ENCODE measurements around the gene CD69.

CD69 gene

DNA sequence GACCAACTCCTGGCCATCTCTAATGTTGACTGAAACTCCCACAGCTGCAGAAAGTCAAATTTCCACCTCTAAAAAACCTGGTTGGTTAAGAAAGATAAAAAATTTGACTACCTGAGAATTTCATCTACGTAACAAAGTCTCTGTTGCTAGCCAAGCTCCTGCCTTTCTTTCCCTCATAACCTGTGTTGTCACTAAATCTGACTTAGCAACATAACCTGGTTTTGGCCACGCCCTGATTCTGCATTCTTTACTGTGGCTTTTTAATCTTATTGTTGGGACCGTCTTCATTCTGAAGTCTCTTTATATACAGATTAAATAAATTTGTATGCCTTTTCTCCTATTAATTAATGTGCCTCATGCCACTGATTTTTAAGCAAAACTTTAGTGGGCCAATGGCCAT lies 16.1 kb upstream of the CD69 start:
- Histone ChIP-seq H3K9me3 (ENCODE audit: control insufficient read depth, low read depth, low read length) (no peaks in the 10 kb centered on the region), H3K4me1 (ENCODE audit: control insufficient read depth, low read depth, low read length) (peaks cover 9% of the 10 kb centered on the region), H3K4me3 (ENCODE audit: low read length) (no peak overlapping the region), H3K36me3 (ENCODE audit: control insufficient read depth, low read depth, low read length) (no peaks in the 10 kb centered on the region), H3K27ac (ENCODE audit: low read length) (no peak overlapping the region), H3K27me3 (ENCODE audit: control insufficient read depth, insufficient read depth, low read length) (no peaks in the 10 kb centered on the region), H3K9ac (ENCODE audit: low read length) (no peak overlapping the region)

DNA sequence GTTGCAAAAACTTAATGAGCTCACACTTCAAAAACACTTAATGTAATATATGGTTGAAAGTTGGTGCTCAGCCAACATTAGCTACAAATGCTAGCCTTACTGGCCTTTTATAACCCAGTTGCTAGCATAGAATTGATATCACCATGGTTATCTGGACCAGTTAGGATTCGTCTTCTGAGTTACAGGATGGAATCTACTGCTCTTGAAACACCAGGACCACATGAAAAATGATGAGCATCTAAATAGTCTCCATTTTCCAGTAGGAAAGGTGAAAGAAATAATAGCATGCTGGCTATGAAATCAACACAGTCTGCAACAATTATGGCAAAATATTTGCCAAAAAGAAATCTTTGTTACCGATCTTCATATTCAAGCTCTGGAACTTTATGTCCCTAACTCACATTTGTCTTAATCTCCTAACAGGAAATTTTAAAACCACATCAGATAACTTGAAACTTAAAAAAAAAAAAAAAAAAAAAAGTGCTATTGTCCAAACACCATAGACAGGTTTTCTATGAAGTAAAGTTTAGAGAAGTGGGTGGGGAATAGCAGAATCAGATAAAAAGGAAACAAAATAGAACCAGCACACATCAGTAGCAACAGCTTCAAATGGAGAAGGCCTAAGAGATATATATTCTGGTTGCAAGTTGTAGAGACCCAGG lies 12.6 kb upstream of the CD69 start:
- Histone ChIP-seq H3K4me1 (ENCODE audit: control insufficient read depth, low read depth, low read length) (peaks cover 9% of the 10 kb centered on the region), H3K36me3 (ENCODE audit: control insufficient read depth, low read depth, low read length) (no peaks in the 10 kb centered on the region), H3K27ac (ENCODE audit: low read length) (no peak overlapping the region), H3K27me3 (ENCODE audit: control insufficient read depth, insufficient read depth, low read length) (no peaks in the 10 kb centered on the region), H3K4me3 (ENCODE audit: low read length) (no peak overlapping the region), H3K9ac (ENCODE audit: low read length) (no peak overlapping the region), H3K9me3 (ENCODE audit: control insufficient read depth, low read depth, low read length) (no peaks in the 10 kb centered on the region)

DNA sequence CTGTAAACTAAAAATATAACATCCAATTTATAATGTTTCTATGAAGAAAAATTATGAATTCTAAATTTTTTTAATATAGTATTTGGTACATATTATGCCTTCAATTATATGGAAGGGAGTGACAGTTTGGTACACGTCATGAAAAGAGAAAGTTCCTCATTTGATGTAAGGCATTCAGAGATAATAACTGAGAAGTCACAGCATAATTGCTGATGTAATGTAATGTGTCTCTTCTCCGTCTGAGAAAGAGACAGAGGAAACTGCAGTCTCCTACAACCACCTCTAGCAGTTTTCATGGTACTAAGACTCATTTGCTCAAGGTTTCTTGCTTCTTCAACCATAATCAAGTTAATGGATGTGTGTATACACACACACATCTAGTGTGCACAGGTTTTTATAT lies 2.3 kb upstream of the CD69 start:
- H3K4me3 ChIP-seq (ENCODE audit: low read length), result no peak overlapping the region
- no peaks in the 10 kb centered on the region for H3K36me3 ChIP-seq (ENCODE audit: control insufficient read depth, low read depth, low read length)
- no peaks in the 10 kb centered on the region for H3K27me3 ChIP-seq (ENCODE audit: control insufficient read depth, insufficient read depth, low read length)
- no peak overlapping the region for H3K27ac ChIP-seq (ENCODE audit: low read length)
- H3K9me3 ChIP-seq (ENCODE audit: control insufficient read depth, low read depth, low read length), result no peaks in the 10 kb centered on the region
- no peak overlapping the region for H3K9ac ChIP-seq (ENCODE audit: low read length)
- H3K4me1 ChIP-seq (ENCODE audit: control insufficient read depth, low read depth, low read length), result peaks cover 4% of the 10 kb centered on the region

DNA sequence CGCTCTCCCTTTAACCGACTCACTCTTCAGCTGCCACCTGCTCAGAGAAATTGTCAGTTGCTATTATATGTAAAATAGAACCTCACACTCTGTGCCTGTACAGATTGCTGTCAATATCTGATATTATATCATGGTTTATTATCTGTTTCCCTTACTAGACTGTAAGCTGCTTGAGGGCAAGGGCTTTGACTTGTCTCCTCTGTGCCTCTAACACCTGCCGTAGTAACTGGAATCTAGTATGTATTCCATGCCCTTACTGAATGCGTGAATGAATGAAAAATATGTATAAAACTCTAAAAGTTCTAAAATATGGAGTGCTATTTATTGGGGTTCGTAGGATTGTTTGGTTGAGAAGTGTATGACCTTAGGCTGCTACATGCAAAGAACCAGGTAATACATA lies 1.7 kb upstream of the CD69 start:
- no peak overlapping the region for H3K4me3 ChIP-seq (ENCODE audit: low read length)

DNA sequence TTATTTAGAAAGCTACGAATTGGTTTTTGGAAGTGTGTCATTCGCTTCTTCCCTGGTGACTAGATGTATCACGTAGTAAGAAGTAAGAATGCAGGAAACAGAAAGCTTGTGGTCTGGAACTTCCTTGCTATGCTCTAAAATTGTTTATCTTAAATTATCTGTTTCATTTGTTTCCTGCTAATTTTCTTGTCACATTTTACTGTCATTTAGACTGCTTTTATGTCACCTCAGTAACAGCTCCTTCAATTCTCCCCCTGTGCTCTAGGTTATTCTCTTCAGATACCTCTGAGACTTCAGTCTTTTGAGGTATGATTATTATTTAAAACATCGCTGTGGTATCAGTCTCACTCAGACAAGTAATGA lies 699 bp upstream of the CD69 start:
- Histone ChIP-seq H3K36me3 (ENCODE audit: control insufficient read depth, low read depth, low read length) (no peaks in the 10 kb centered on the region), H3K27ac (ENCODE audit: low read length) (no peak overlapping the region), H3K27me3 (ENCODE audit: control insufficient read depth, insufficient read depth, low read length) (no peaks in the 10 kb centered on the region), H3K9me3 (ENCODE audit: control insufficient read depth, low read depth, low read length) (no peaks in the 10 kb centered on the region), H3K9ac (ENCODE audit: low read length) (no peak overlapping the region), H3K4me3 (ENCODE audit: low read length) (no peak overlapping the region), H3K4me1 (ENCODE audit: control insufficient read depth, low read depth, low read length) (peaks cover 4% of the 10 kb centered on the region)

More for the DNA sequence above, 1.7 kb upstream of the CD69 start:
- Histone ChIP-seq H3K36me3 (ENCODE audit: control insufficient read depth, low read depth, low read length) (no peaks in the 10 kb centered on the region), H3K9me3 (ENCODE audit: control insufficient read depth, low read depth, low read length) (no peaks in the 10 kb centered on the region), H3K27me3 (ENCODE audit: control insufficient read depth, insufficient read depth, low read length) (no peaks in the 10 kb centered on the region), H3K27ac (ENCODE audit: low read length) (no peak overlapping the region), H3K9ac (ENCODE audit: low read length) (no peak overlapping the region), H3K4me1 (ENCODE audit: control insufficient read depth, low read depth, low read length) (peaks cover 4% of the 10 kb centered on the region)

DNA sequence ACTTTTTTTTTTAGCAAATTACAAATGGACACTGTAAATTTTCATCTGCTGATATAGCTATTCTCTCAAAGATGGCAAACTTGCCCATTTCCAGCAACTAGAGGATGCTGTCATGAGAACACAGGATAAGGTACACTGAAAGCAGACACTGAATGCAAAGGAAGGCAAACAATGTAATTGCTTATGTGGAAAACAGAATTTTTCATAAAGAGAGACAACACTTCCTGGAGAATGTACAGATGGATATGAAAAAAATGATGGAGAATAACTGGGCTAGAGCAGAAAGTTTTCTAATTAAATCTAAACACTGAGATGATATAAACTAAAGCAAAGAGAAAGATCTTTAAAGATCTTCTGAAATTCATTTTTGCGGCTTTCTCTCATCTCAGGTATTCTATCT lies 581 bp downstream of the CD69 start:
- H3K27me3 ChIP-seq (ENCODE audit: control insufficient read depth, insufficient read depth, low read length), result no peaks in the 10 kb centered on the region
- no peaks in the 10 kb centered on the region for H3K36me3 ChIP-seq (ENCODE audit: control insufficient read depth, low read depth, low read length)
- no peaks in the 10 kb centered on the region for H3K9me3 ChIP-seq (ENCODE audit: control insufficient read depth, low read depth, low read length)
- no peak overlapping the region for H3K4me3 ChIP-seq (ENCODE audit: low read length)
- no peak overlapping the region for H3K27ac ChIP-seq (ENCODE audit: low read length)
- peaks cover 4% of the 10 kb centered on the region for H3K4me1 ChIP-seq (ENCODE audit: control insufficient read depth, low read depth, low read length)
- no peak overlapping the region for H3K9ac ChIP-seq (ENCODE audit: low read length)

DNA sequence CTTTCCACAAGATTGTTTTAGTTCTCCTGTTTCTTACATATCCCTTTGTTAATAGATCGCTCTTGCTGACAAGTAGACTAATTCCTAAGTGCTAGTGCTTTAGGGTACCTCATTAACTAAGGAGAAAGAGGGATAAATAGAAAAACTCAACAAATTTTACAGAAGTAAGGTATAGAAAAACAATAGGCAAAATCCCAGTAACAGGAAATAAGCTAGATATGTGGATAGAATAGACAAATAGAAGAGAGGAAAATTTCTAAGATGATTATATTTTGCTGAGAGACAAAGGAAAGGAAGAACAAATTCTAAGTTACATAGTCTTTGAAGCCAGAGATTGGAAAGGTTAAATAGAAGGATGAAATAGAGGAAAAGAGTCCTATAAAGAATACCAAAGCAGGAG lies 1.0 kb downstream of the CD69 start:
- Histone ChIP-seq H3K27me3 (ENCODE audit: control insufficient read depth, insufficient read depth, low read length) (no peaks in the 10 kb centered on the region), H3K36me3 (ENCODE audit: control insufficient read depth, low read depth, low read length) (no peaks in the 10 kb centered on the region), H3K4me3 (ENCODE audit: low read length) (no peak overlapping the region), H3K9ac (ENCODE audit: low read length) (no peak overlapping the region), H3K9me3 (ENCODE audit: control insufficient read depth, low read depth, low read length) (no peaks in the 10 kb centered on the region), H3K27ac (ENCODE audit: low read length) (no peak overlapping the region), H3K4me1 (ENCODE audit: control insufficient read depth, low read depth, low read length) (peaks cover 4% of the 10 kb centered on the region)

DNA sequence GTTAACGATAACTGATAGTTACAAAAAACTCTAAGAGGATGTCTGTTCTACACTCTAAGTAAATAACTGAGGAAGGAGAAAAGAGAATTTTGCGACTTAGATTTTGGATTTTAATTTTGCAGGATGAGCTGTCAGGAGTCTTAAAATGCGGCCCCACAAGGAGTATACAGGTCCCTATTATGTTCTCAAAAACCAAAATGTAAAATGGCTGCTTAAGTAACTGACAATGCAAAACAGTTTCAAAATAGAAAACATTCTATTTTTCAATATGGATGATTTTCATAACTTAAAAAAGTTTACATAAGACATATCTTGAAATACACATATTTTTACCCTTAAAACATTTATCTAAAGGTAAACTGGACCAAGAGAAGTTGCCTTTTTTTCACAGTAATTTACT lies 2.6 kb downstream of the CD69 start:
- no peak overlapping the region for H3K4me3 ChIP-seq (ENCODE audit: low read length)
- H3K27ac ChIP-seq (ENCODE audit: low read length), result no peak overlapping the region

DNA sequence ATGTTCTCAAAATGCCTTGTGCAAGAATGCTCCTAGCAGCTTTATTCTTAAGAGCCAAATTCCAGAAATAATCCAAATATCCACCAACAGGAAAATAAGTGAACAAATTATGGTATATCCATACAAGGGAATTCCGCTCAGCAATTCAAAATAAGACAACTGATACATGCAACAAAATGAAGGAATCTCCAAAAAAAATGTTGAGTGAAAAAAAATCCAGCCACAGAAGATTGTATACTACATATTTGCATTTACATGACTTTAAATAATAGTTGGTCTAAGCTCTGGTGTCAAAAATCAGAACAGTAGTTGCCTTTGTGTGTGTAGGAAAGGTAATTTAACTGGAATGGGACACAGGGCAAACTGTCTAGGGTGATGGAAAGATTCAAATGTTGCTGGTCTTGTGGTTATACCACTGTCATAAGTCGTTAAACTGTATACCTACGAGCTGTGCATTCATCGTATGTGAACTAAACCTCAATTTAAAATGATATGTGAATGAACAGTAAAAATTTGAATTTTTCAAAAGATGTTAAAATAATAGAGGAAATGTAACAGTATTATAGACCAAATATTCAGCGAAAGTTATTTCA lies 3.2 kb downstream of the CD69 start:
- no peak overlapping the region for H3K4me3 ChIP-seq (ENCODE audit: low read length)
- H3K27ac ChIP-seq (ENCODE audit: low read length), result no peak overlapping the region
- no peaks in the 10 kb centered on the region for H3K27me3 ChIP-seq (ENCODE audit: control insufficient read depth, insufficient read depth, low read length)
- no peak overlapping the region for H3K9ac ChIP-seq (ENCODE audit: low read length)
- H3K4me1 ChIP-seq (ENCODE audit: control insufficient read depth, low read depth, low read length), result peaks cover 4% of the 10 kb centered on the region
- no peaks in the 10 kb centered on the region for H3K9me3 ChIP-seq (ENCODE audit: control insufficient read depth, low read depth, low read length)
- H3K36me3 ChIP-seq (ENCODE audit: control insufficient read depth, low read depth, low read length), result no peaks in the 10 kb centered on the region

More for the DNA sequence above, 2.6 kb downstream of the CD69 start:
- no peaks in the 10 kb centered on the region for H3K27me3 ChIP-seq (ENCODE audit: control insufficient read depth, insufficient read depth, low read length)
- peaks cover 4% of the 10 kb centered on the region for H3K4me1 ChIP-seq (ENCODE audit: control insufficient read depth, low read depth, low read length)
- no peaks in the 10 kb centered on the region for H3K9me3 ChIP-seq (ENCODE audit: control insufficient read depth, low read depth, low read length)
- no peaks in the 10 kb centered on the region for H3K36me3 ChIP-seq (ENCODE audit: control insufficient read depth, low read depth, low read length)
- H3K9ac ChIP-seq (ENCODE audit: low read length), result no peak overlapping the region

DNA sequence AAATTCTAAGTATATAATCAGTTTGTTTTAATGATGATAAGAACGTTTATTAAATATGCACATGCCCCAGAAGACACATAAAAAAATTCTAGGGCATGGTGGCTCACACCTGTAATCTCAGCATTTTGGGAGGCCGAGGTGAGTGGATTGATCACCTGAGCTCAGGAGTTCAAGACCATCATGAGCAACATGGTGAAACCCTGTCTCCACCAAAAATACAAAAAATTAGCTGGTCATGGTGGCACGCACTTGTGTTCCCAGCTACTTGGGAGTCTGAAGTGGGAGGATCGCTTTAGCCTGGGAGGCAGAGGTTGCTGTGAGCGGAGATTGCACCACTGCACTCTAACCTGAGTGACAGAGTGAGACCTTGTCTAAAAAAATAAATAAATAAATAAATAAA lies 4.0 kb downstream of the CD69 start:
- H3K27ac ChIP-seq (ENCODE audit: low read length), result no peak overlapping the region
- no peaks in the 10 kb centered on the region for H3K36me3 ChIP-seq (ENCODE audit: control insufficient read depth, low read depth, low read length)
- H3K4me1 ChIP-seq (ENCODE audit: control insufficient read depth, low read depth, low read length), result peaks cover 4% of the 10 kb centered on the region
- H3K9ac ChIP-seq (ENCODE audit: low read length), result no peak overlapping the region
- H3K4me3 ChIP-seq (ENCODE audit: low read length), result no peak overlapping the region
- H3K27me3 ChIP-seq (ENCODE audit: control insufficient read depth, insufficient read depth, low read length), result no peaks in the 10 kb centered on the region
- no peaks in the 10 kb centered on the region for H3K9me3 ChIP-seq (ENCODE audit: control insufficient read depth, low read depth, low read length)

DNA sequence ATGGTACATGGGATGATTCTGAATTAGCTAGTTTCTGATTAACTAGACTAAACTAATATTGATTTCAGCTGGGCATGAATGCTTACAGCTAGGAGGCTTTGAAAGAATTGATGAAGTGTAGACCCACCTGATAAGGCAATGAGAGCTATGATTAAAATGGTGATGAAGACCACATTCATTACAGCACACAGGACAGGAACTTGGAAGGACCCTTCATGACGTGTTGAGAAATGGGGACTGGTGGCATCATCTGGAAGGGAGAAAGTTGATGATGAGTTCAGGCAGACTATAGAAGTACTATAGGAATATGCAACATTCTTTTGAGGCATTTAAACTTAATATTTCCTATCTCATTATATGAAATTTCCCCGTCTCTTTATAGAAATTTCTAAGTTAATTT lies 4.5 kb downstream of the CD69 start:
- Histone ChIP-seq H3K27me3 (ENCODE audit: control insufficient read depth, insufficient read depth, low read length) (no peaks in the 10 kb centered on the region), H3K4me3 (ENCODE audit: low read length) (no peak overlapping the region), H3K9me3 (ENCODE audit: control insufficient read depth, low read depth, low read length) (no peaks in the 10 kb centered on the region), H3K27ac (ENCODE audit: low read length) (no peak overlapping the region), H3K36me3 (ENCODE audit: control insufficient read depth, low read depth, low read length) (no peaks in the 10 kb centered on the region), H3K4me1 (ENCODE audit: control insufficient read depth, low read depth, low read length) (peaks cover 4% of the 10 kb centered on the region), H3K9ac (ENCODE audit: low read length) (no peak overlapping the region)

DNA sequence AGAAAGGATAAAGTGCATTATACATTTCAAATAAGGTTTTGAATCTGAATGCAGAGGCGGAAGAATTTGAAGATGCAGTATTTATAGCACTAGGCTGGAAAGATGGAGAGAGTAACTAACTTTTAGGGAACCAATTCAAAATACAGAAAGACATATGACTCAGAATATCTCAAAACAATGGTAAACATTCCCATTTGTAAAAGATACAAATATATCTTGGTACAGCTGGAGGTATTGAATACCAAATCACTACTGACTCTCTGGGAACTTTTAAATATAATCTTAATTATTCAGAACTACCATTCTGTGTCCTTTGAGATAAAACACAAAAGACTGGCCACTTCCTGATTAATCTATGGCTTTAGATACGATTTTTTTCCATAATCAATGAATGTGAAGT lies 5.1 kb downstream of the CD69 start:
- no peak overlapping the region for H3K4me3 ChIP-seq (ENCODE audit: low read length)
- no peaks in the 10 kb centered on the region for H3K36me3 ChIP-seq (ENCODE audit: control insufficient read depth, low read depth, low read length)
- H3K9me3 ChIP-seq (ENCODE audit: control insufficient read depth, low read depth, low read length), result no peaks in the 10 kb centered on the region
- no peak overlapping the region for H3K9ac ChIP-seq (ENCODE audit: low read length)
- no peaks in the 10 kb centered on the region for H3K27me3 ChIP-seq (ENCODE audit: control insufficient read depth, insufficient read depth, low read length)
- H3K4me1 ChIP-seq (ENCODE audit: control insufficient read depth, low read depth, low read length), result no peaks in the 10 kb centered on the region
- H3K27ac ChIP-seq (ENCODE audit: low read length), result no peak overlapping the region
